CD4-positive, alpha-beta T cell treated with Interleukin-15 for 4 hours (primary cell): Measurements from ENCODE around the gene VPS54.

ENCODE experiments used
- DNase-seq: peaks from one replicate; pipeline ENCODE4 v3.0.0-alpha.2; 2020; ENCODE audit warnings: low spot score

Gene VPS54

GRCh38 chr2:63843791-63844190 lies 175.4 kb downstream of the VPS54 start:
- no peak for DNase-seq

GRCh38 chr2:63843093-63843492 lies 176.1 kb downstream of the VPS54 start:
- no peak for DNase-seq

GRCh38 chr2:63842149-63843061 lies 176.8 kb downstream of the VPS54 start:
- DNase-seq: peak; percentile 9
